ENCODE data around the gene DPRX.

DPRX gene

DNA sequence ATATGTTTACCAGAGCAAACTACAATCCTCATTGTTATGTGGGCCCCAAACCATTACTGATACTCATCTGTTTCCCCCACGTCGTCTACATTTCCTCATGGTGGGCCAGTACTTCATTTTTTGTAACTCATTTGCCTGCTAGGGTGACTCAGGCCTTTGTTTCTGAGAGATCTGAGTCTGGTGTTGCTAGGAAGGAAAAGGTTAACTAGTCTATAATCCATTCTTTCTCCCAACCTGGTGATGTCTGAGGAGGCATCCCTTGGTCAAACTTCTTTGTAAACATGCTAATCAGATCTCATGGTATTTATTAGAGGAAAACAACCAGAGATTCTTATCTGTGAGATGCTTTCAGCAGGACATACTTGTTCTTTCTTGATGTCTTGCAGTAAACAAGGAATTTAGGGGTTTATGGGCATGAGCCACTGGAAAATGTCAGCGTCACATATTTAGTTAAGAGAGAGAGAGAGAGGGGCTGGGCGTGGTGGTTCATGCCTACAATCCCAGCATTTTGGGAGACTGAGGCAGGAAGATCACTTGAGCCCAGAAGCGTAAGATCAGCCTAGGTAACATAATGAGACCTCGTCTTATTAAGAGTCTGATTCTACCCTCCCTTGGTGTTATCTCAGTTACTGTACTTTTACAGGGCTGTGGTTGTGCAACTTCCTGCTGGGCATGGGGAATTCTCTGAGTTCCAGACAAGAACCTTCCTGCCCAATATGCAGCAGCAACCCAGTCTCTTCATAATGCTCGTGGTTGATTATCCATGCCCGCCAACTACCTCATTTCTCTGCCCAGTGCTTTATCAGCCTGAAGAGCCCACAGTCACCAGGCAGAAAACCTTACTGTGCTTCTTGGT is 9.7 kb upstream of the DPRX start:
- Histone ChIP-seq H3K4me1 (ENCODE audit: control insufficient read depth, insufficient read depth, low read depth, low read length) (no peaks in the 10 kb centered on the region), H3K4me3 (ENCODE audit: insufficient read depth in 1 of 2, low read depth in 1 of 2, low read length in 2 of 2) (no peak overlapping the region), H3K23ac (ENCODE audit: low read length in 2 of 2) (no peak overlapping the region), H2BK12ac (ENCODE audit: low read length in 2 of 2) (no peak overlapping the region), H3K18ac (ENCODE audit: low read depth in 1 of 2, low read length in 2 of 2) (no peak overlapping the region), H2AK5ac (ENCODE audit: low read length, severe bottlenecking) (no peak overlapping the region), H2AFZ (ENCODE audit: low read depth, low read length) (no peak overlapping the region), H3K79me1 (replicated peaks; ENCODE audit: low read length, poor library complexity, severe bottlenecking) (no peaks in the 10 kb centered on the region), H3K36me3 (ENCODE audit: control insufficient read depth in 1 of 2, insufficient read depth in 2 of 2, low read depth in 1 of 2, low read length in 2 of 2) (no peaks in the 10 kb centered on the region), H3K4me2 (ENCODE audit: low read length, poor library complexity, severe bottlenecking) (no peak overlapping the region), H2BK120ac (ENCODE audit: low read depth, low read length) (no peak overlapping the region), H4K8ac (ENCODE audit: low read length) (no peak overlapping the region), H2BK15ac (ENCODE audit: low read depth, poor library complexity, severe bottlenecking) (no peak overlapping the region), H3K27ac (ENCODE audit: low read length, poor library complexity, severe bottlenecking) (no peak overlapping the region), H3K27me3 (ENCODE audit: control insufficient read depth in 1 of 2, insufficient read depth in 1 of 2, low read length in 2 of 2) (no peaks in the 10 kb centered on the region), H3K9me3 (ENCODE audit: control insufficient read depth, low read length) (no peaks in the 10 kb centered on the region), H3K4ac (ENCODE audit: low read depth in 1 of 2, low read length in 2 of 2) (no peak overlapping the region), H3K14ac (ENCODE audit: low read length in 2 of 2) (no peak overlapping the region), H3K9ac (ENCODE audit: low read length) (no peak overlapping the region), H4K91ac (ENCODE audit: low read length) (no peak overlapping the region), H2BK5ac (ENCODE audit: low read depth, low read length, poor library complexity, severe bottlenecking) (no peak overlapping the region)
- DNase-seq, result no peak
- 46% methylated on average over 6 of the region's 8 CpGs for WGBS

DNA sequence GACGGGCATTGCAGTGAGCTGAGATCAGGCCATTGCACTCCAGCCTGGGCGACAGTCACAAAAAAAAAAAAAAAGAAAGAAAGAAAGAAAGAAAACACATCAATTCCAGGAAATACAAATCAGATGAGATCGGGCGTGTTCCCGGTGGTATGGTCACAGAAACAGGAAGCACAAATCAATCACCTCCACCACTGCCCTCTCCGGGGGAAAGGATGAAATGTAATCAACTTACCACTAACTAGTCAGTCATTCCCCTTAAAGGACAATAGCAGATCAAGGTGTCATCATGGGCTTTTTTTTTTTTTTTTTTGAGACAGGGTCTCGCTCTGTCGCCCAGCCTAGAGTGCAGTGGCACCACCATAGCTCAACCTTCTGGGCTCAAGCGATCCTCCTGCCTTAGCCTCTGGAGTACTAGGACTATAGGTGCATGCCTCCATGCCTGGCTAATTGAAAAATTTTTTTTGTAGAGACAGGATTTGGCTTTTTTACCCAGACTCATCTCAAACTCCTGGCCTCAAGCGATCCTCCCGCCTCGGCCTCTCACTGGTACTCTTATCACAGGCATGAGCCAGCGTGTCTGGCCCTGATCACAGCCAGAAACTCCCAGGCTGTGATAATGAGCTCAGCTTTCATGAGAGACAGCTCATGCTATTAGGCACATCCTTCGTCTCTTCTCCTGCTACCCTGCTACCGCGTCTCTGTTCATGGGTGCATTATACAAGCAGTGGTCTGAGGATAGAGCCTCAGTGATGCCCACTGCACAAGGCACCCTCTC is 6.8 kb upstream of the DPRX start:
- no peak overlapping the region for H2AK5ac ChIP-seq (ENCODE audit: low read length, severe bottlenecking)

DNA sequence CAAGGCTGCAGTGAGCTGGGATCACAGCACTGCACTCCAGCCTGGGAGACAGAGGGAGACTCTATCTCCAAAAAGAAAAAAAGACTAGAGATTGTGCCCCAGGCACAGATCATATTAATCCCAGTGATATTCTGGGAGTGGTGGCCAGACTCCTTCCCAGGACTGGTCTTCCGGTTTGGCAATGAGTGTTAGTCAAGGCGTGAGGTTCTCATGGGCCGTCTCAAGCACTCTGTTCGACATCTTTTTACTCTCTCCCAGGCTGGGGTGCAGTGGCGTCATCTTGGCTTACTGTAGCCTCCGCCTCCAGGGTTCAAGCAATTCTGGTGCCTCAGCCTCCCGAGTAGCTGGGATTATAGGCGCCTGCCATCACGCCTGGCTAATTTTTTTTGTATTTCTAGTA is 5.3 kb upstream of the DPRX start:
- no peak overlapping the region for H2BK15ac ChIP-seq (ENCODE audit: low read depth, poor library complexity, severe bottlenecking)
- no peak overlapping the region for H3K4ac ChIP-seq (ENCODE audit: low read depth in 1 of 2, low read length in 2 of 2)
- no peak overlapping the region for H3K27ac ChIP-seq (ENCODE audit: low read length, poor library complexity, severe bottlenecking)
- H3K18ac ChIP-seq (ENCODE audit: low read depth in 1 of 2, low read length in 2 of 2), result no peak overlapping the region
- H3K23ac ChIP-seq (ENCODE audit: low read length in 2 of 2), result no peak overlapping the region
- H2BK12ac ChIP-seq (ENCODE audit: low read length in 2 of 2), result no peak overlapping the region
- H3K27me3 ChIP-seq (ENCODE audit: control insufficient read depth in 1 of 2, insufficient read depth in 1 of 2, low read length in 2 of 2), result no peaks in the 10 kb centered on the region
- no peak overlapping the region for H3K4me2 ChIP-seq (ENCODE audit: low read length, poor library complexity, severe bottlenecking)
- no peak overlapping the region for H2AK5ac ChIP-seq (ENCODE audit: low read length, severe bottlenecking)
- 87% methylated on average over 9 of the region's 9 CpGs for WGBS
- no peaks in the 10 kb centered on the region for H3K4me1 ChIP-seq (ENCODE audit: control insufficient read depth, insufficient read depth, low read depth, low read length)
- no peaks in the 10 kb centered on the region for H3K36me3 ChIP-seq (ENCODE audit: control insufficient read depth in 1 of 2, insufficient read depth in 2 of 2, low read depth in 1 of 2, low read length in 2 of 2)
- H3K79me1 ChIP-seq (replicated peaks; ENCODE audit: low read length, poor library complexity, severe bottlenecking), result no peaks in the 10 kb centered on the region
- no peak overlapping the region for H4K8ac ChIP-seq (ENCODE audit: low read length)
- H2BK120ac ChIP-seq (ENCODE audit: low read depth, low read length), result no peak overlapping the region
- H2BK5ac ChIP-seq (ENCODE audit: low read depth, low read length, poor library complexity, severe bottlenecking), result no peak overlapping the region
- no peak for DNase-seq
- H3K14ac ChIP-seq (ENCODE audit: low read length in 2 of 2), result no peak overlapping the region
- H3K9me3 ChIP-seq (ENCODE audit: control insufficient read depth, low read length), result no peaks in the 10 kb centered on the region
- H3K4me3 ChIP-seq (ENCODE audit: insufficient read depth in 1 of 2, low read depth in 1 of 2, low read length in 2 of 2), result no peak overlapping the region
- H3K9ac ChIP-seq (ENCODE audit: low read length), result no peak overlapping the region
- no peak overlapping the region for H2AFZ ChIP-seq (ENCODE audit: low read depth, low read length)
- H4K91ac ChIP-seq (ENCODE audit: low read length), result no peak overlapping the region

More for the DNA sequence above, 6.8 kb upstream of the DPRX start:
- no peak overlapping the region for H2BK5ac ChIP-seq (ENCODE audit: low read depth, low read length, poor library complexity, severe bottlenecking)
- H3K14ac ChIP-seq (ENCODE audit: low read length in 2 of 2), result no peak overlapping the region
- no peaks in the 10 kb centered on the region for H3K27me3 ChIP-seq (ENCODE audit: control insufficient read depth in 1 of 2, insufficient read depth in 1 of 2, low read length in 2 of 2)
- no peak overlapping the region for H3K4ac ChIP-seq (ENCODE audit: low read depth in 1 of 2, low read length in 2 of 2)
- no peak overlapping the region for H3K23ac ChIP-seq (ENCODE audit: low read length in 2 of 2)
- H2BK120ac ChIP-seq (ENCODE audit: low read depth, low read length), result no peak overlapping the region
- H3K36me3 ChIP-seq (ENCODE audit: control insufficient read depth in 1 of 2, insufficient read depth in 2 of 2, low read depth in 1 of 2, low read length in 2 of 2), result no peaks in the 10 kb centered on the region
- no peaks in the 10 kb centered on the region for H3K4me1 ChIP-seq (ENCODE audit: control insufficient read depth, insufficient read depth, low read depth, low read length)
- no peak overlapping the region for H3K4me3 ChIP-seq (ENCODE audit: insufficient read depth in 1 of 2, low read depth in 1 of 2, low read length in 2 of 2)
- H3K79me1 ChIP-seq (replicated peaks; ENCODE audit: low read length, poor library complexity, severe bottlenecking), result no peaks in the 10 kb centered on the region
- H4K91ac ChIP-seq (ENCODE audit: low read length), result no peak overlapping the region
- WGBS, result 70% methylated on average over 16 of the region's 16 CpGs
- no peak overlapping the region for H3K9ac ChIP-seq (ENCODE audit: low read length)
- no peaks in the 10 kb centered on the region for H3K9me3 ChIP-seq (ENCODE audit: control insufficient read depth, low read length)
- H3K4me2 ChIP-seq (ENCODE audit: low read length, poor library complexity, severe bottlenecking), result no peak overlapping the region
- no peak overlapping the region for H4K8ac ChIP-seq (ENCODE audit: low read length)
- H2BK15ac ChIP-seq (ENCODE audit: low read depth, poor library complexity, severe bottlenecking), result no peak overlapping the region
- H2BK12ac ChIP-seq (ENCODE audit: low read length in 2 of 2), result no peak overlapping the region
- no peak overlapping the region for H3K27ac ChIP-seq (ENCODE audit: low read length, poor library complexity, severe bottlenecking)
- H3K18ac ChIP-seq (ENCODE audit: low read depth in 1 of 2, low read length in 2 of 2), result no peak overlapping the region
- no peak overlapping the region for H2AFZ ChIP-seq (ENCODE audit: low read depth, low read length)
- DNase-seq, result no peak

DNA sequence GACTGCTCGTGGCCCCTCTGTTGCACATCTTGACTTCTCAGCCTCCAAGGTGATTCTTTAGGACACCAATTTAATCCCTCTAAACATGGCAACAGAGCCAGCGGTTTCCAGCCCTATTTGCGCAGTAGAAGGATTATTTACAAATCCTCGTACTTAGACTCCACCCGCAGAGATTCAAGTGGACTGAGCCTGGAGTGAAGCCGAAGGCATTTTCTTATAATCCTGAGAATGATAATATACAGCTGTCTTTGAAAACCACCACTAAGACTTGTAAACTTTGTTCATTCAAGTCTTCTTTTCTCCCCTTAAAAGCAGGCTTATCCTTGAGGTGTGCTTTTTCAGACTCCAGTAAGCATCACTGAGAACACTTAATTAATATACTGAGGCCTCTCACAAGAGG is 4.8 kb upstream of the DPRX start:
- no peak overlapping the region for H2BK12ac ChIP-seq (ENCODE audit: low read length in 2 of 2)
- H4K8ac ChIP-seq (ENCODE audit: low read length), result no peak overlapping the region
- H2AK5ac ChIP-seq (ENCODE audit: low read length, severe bottlenecking), result no peak overlapping the region
- no peak overlapping the region for H3K9ac ChIP-seq (ENCODE audit: low read length)
- no peaks in the 10 kb centered on the region for H3K36me3 ChIP-seq (ENCODE audit: control insufficient read depth in 1 of 2, insufficient read depth in 2 of 2, low read depth in 1 of 2, low read length in 2 of 2)
- H2BK15ac ChIP-seq (ENCODE audit: low read depth, poor library complexity, severe bottlenecking), result no peak overlapping the region
- WGBS, result 82% methylated on average over 6 of the region's 6 CpGs
- H3K4me1 ChIP-seq (ENCODE audit: control insufficient read depth, insufficient read depth, low read depth, low read length), result no peaks in the 10 kb centered on the region
- H3K23ac ChIP-seq (ENCODE audit: low read length in 2 of 2), result no peak overlapping the region
- no peak overlapping the region for H2AFZ ChIP-seq (ENCODE audit: low read depth, low read length)
- H3K4me3 ChIP-seq (ENCODE audit: insufficient read depth in 1 of 2, low read depth in 1 of 2, low read length in 2 of 2), result no peak overlapping the region
- no peak overlapping the region for H3K18ac ChIP-seq (ENCODE audit: low read depth in 1 of 2, low read length in 2 of 2)
- no peaks in the 10 kb centered on the region for H3K9me3 ChIP-seq (ENCODE audit: control insufficient read depth, low read length)
- no peak overlapping the region for H3K4ac ChIP-seq (ENCODE audit: low read depth in 1 of 2, low read length in 2 of 2)
- H2BK120ac ChIP-seq (ENCODE audit: low read depth, low read length), result no peak overlapping the region
- no peak overlapping the region for H3K27ac ChIP-seq (ENCODE audit: low read length, poor library complexity, severe bottlenecking)
- H3K4me2 ChIP-seq (ENCODE audit: low read length, poor library complexity, severe bottlenecking), result no peak overlapping the region
- no peak overlapping the region for H3K14ac ChIP-seq (ENCODE audit: low read length in 2 of 2)
- H3K27me3 ChIP-seq (ENCODE audit: control insufficient read depth in 1 of 2, insufficient read depth in 1 of 2, low read length in 2 of 2), result no peaks in the 10 kb centered on the region
- DNase-seq, result no peak
- H3K79me1 ChIP-seq (replicated peaks; ENCODE audit: low read length, poor library complexity, severe bottlenecking), result no peaks in the 10 kb centered on the region
- no peak overlapping the region for H4K91ac ChIP-seq (ENCODE audit: low read length)
- no peak overlapping the region for H2BK5ac ChIP-seq (ENCODE audit: low read depth, low read length, poor library complexity, severe bottlenecking)
